Naive thymus-derived CD8-positive, alpha-beta T cell (primary cell): ENCODE results near the gene ALDH3B1. TPM values are rescaled to one million over a fixed set of nuclear protein-coding genes. Genes with fewer than 3 reads are reported as not detected.
"Not testable (repeated sequence)": the region's sequence is repeated elsewhere in the genome, so short reads cannot be mapped to it uniquely, and the experiment has no call there.

ENCODE experiments used
- ATAC-seq, 2 donors: fragments of 150-1000 bp; cut with Tn5 transposase in 1 of 2; sonication (Bioruptor Pico), chemical (Tn5 transposase) in 1 of 2; 1 replicate in 1 of 2; 2 replicates in 1 of 2; pipeline ENCODE4 v1.10.0; 2021; ENCODE audit warnings: mild to moderate bottlenecking in 2 of 2, moderate library complexity in 2 of 2
- POLR2A ChIA-PET: fragments of 350-600 bp; sonication (Branson Sonifier 250); formaldehyde crosslinking; loops from one replicate; lab custom pipeline; 2021; ENCODE audit warnings: antibody characterized with exemption; lab: Charles Lee
- DNase-seq, 10 donors: peaks; one replicate each; pipeline versions ENCODE4 v3.0.0 to v3.0.0-alpha.2; 2020 to 2022
- H3K27ac Mint-ChIP-seq, 10 donors: one replicate each; pipeline ENCODE4 v1.8.0; 2020 to 2022; ENCODE audit warnings: mild to moderate bottlenecking in 10 of 10, mixed read lengths in 10 of 10, moderate library complexity in 4 of 10, inconsistent platforms in 1 of 10
- H3K27me3 Mint-ChIP-seq, 5 donors: one replicate each; pipeline ENCODE4 v1.8.0; 2021 to 2022; ENCODE audit warnings: mixed read lengths in 5 of 5
- H3K36me3 Mint-ChIP-seq, 3 donors: one replicate each; pipeline ENCODE4 v1.8.0; 2020 to 2022; ENCODE audit warnings: mixed read lengths in 3 of 3, mild to moderate bottlenecking in 2 of 3, inconsistent platforms in 1 of 3
- H3K4me1 Mint-ChIP-seq, 4 donors: one replicate each; pipeline ENCODE4 v1.8.0; 2021 to 2022; ENCODE audit warnings: mixed read lengths in 4 of 4
- H3K4me3 Mint-ChIP-seq, 10 donors: one replicate each; pipeline ENCODE4 v1.8.0; 2020 to 2022; ENCODE audit warnings: mild to moderate bottlenecking in 10 of 10, mixed read lengths in 10 of 10, moderate library complexity in 6 of 10, inconsistent platforms in 1 of 10
- H3K9me3 Mint-ChIP-seq, 9 donors: one replicate each; pipeline ENCODE4 v1.8.0; 2020 to 2022; ENCODE audit warnings: mixed read lengths in 9 of 9, mild to moderate bottlenecking in 3 of 9, inconsistent platforms in 1 of 9, moderate library complexity in 1 of 9
- polyA plus RNA-seq, 3 donors: library from polyadenylated mRNA; unstranded; fragments of 300-500 nt; fragmentation: Illumina TruSeq; gene quantifications; one replicate each; pipeline ENCODE4 v1.2.3, GENCODE V29; 2021
- total RNA-seq, 8 experiments: library from RNA in 2 of 8; stranded (reverse) in 2 of 8; gene quantifications; one replicate each; pipeline ENCODE4 v1.2.3 and lab custom pipeline; 2021 to 2026

ALDH3B1 gene
- total and polyA plus RNA-seq, 5 experiments from 2014 or later, result 0.09 to 0.39 TPM; not detected in 3

DNA sequence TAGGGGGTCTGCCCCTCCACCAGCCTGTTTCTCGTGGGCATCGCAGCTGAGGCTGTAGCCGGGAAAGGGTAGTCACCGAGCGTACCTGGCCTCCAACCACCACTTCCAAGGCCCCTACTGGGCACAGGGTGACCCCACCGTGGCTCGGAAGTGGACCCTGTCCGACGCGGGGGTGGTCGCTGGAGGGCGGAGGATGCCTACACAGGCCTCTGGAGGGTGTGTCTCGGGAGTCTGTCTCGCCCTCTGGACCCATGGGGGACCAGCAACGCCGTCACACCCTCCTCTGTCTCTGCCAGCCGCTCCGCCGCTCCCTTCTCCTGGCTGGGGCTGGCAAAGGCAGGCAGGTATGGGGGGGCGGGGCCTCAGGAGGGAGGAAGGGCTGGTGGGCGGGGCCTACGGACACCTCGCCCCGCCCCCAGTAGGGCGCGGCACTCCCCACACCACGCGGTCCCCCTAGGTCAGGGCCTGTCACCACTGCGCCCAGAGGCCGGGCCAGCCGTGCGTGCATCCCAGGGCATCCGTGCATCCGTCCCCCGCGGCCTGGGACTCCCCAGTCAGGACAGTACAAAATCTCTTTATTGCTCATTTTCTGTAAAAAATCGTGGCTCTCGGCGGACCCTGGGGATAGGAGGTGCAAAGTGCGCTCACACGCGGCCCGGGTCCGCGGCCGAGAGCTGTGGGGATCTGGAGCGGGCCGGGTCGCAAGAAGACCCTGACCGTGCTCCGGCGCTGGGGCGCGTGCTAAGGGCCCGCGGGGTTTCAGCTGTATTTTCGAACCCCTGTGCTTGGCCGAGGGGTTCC is 19.4 kb upstream of the ALDH3B1 start:
- POLR2A ChIA-PET, DNase-seq, H3K4me1 Mint-ChIP-seq, H3K36me3 Mint-ChIP-seq, ATAC-seq, H3K27me3 Mint-ChIP-seq, H3K4me3 Mint-ChIP-seq, H3K9me3 Mint-ChIP-seq, H3K27ac Mint-ChIP-seq: not testable (repeated sequence)

DNA sequence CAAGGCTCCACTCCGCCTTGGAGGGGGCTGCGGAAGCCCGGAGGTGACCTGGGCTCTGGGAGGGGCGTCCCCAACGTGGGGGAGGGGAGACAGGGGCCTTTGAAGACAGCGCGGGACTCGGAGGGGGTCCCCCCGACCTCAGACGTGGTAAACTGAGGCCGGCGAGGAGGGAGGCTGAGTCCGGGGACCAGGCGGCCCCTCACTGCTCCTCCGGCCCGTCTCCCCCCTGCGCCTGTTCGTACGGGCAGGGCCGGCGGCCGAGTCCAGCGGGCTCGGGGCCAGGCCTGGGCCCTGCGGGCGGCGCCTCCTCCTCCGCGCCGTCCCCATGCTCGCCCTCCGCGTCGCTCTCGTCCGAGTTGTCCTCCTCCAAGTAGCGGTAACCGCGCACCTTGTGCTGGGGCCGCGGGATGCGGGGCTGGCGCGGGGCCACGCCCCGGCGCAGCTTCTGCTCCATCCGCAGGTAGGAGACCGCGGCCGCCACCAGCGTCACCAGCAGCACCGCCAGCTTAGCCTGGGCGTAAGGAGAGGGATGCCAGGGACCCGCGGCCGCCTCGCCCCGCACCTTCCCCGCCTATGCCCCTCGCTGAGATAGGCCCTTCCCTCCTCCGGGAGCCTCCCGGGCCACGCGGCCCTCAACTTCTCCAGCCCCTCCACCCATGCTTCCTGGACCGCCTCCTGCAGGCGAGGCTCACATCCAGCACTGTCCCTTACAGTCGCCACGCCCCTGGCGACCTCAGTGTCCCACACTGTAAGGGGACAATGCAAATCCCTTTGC is 18.6 kb upstream of the ALDH3B1 start:
- not testable (repeated sequence) for ATAC-seq, H3K9me3 Mint-ChIP-seq

DNA sequence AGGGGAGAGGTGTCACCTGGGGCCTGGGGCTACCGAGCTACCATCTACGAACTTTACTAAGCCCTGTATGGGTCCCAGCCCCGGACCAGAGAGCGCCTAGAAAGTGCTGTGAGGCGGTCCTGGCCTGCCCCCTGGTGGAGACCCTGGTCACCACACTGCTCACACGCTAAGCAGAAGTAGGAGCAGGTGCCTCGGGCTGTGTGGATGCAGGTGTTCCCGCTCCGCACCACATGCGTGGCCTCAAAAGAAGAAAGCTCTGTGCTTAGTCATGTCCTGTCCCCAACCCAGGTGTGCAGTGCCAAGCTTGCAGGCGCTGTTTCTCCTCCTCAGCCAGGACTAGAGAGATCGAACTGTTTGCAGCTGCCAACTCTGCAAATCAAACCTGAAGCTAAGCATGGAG is 16.3 kb upstream of the ALDH3B1 start:
- ATAC-seq (peak; percentile 30 to 37), DNase-seq (peak in 7 of 10 donors; percentile 15 to 49 (median 43))
- H3K9me3 Mint-ChIP-seq, H3K36me3 Mint-ChIP-seq, POLR2A ChIA-PET, H3K27me3 Mint-ChIP-seq: not testable (repeated sequence)
- peaks cover 20 to 32% (median 29%) of the 10 kb centered on the region in 4 donors for H3K4me1 Mint-ChIP-seq
- H3K4me3 Mint-ChIP-seq, result peak overlapping the region in 2 of 10 donors; percentile 30 to 41
- peak overlapping the region in 2 of 10 donors; percentile 44 to 62 for H3K27ac Mint-ChIP-seq

More for the DNA sequence above, 18.6 kb upstream of the ALDH3B1 start:
- H3K27ac Mint-ChIP-seq, DNase-seq, H3K27me3 Mint-ChIP-seq, H3K4me1 Mint-ChIP-seq, H3K36me3 Mint-ChIP-seq, POLR2A ChIA-PET: not testable (repeated sequence)
- peak overlapping the region in 3 of 10 donors; percentile 21 to 67 (median 57) for H3K4me3 Mint-ChIP-seq

DNA sequence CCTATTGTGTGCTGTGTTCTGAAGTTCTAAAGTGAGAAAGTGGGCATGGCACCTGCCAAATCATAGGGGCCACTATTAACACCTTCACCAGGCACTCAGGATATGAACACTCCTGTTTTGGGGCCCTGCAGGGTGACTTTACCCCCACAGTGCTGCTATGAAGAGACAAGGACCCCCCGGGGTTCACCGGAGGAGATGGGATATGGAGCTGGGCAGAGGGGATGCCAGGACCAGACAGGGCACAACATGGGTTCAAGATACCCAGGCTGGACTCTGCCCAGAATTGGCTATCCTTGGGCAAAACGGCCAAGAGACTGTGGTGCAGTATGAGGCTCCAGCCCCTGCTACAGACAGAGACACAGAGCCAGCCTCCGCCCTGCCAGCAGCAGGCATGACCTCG is 15.7 kb upstream of the ALDH3B1 start:
- POLR2A ChIA-PET, H3K36me3 Mint-ChIP-seq, H3K27ac Mint-ChIP-seq, H3K9me3 Mint-ChIP-seq, DNase-seq, H3K27me3 Mint-ChIP-seq, ATAC-seq, H3K4me3 Mint-ChIP-seq: not testable (repeated sequence)
- H3K4me1 Mint-ChIP-seq, result peaks cover 20 to 34% (median 30%) of the 10 kb centered on the region in 4 donors

DNA sequence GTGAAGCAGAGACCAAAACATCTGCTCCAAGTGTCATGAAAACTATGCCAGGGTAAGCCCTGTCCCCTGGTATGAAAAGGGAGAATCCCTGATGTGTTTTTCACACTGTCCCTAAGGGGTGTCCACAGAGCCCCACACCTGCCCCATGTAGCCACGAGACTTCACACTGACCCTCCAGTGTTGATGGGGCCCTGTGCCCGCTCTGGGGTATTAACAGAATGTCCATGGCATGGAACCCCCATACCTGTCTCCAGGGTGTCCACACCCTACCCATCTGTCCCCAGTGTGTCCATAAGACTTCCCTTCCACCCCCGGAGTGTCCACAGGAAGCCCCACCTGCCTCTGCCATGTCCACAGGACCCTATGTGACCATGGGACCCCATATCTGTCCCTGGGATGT is 15.0 kb upstream of the ALDH3B1 start:
- POLR2A ChIA-PET, ATAC-seq, H3K27ac Mint-ChIP-seq, H3K4me3 Mint-ChIP-seq, H3K27me3 Mint-ChIP-seq, H3K9me3 Mint-ChIP-seq, DNase-seq, H3K36me3 Mint-ChIP-seq: not testable (repeated sequence)
- H3K4me1 Mint-ChIP-seq, result peaks cover 20 to 34% (median 31%) of the 10 kb centered on the region in 4 donors

DNA sequence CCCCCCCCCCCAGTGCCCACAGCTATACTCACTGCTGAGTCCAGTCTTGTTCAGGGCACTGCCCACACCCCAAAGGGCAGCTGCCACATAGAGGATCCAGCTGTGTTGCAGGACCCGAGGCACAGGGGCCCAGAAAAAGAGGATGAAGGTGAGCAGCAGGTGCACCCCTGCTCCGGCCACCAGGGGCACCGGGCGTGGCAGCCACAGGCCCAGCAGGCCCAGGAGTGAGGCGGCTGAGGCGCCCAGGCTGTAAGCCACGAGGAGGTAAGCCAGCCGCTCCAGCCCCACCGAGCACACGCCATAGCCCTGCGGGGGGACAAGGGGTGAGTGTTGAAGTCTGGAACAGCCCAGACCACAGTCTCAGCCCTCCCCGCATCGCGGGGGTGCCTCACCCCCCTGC is 14.5 kb upstream of the ALDH3B1 start:
- H3K9me3 Mint-ChIP-seq, H3K4me3 Mint-ChIP-seq, H3K36me3 Mint-ChIP-seq, POLR2A ChIA-PET, H3K27me3 Mint-ChIP-seq, H3K27ac Mint-ChIP-seq, DNase-seq, ATAC-seq: not testable (repeated sequence)
- peaks cover 20 to 34% (median 31%) of the 10 kb centered on the region in 4 donors for H3K4me1 Mint-ChIP-seq

DNA sequence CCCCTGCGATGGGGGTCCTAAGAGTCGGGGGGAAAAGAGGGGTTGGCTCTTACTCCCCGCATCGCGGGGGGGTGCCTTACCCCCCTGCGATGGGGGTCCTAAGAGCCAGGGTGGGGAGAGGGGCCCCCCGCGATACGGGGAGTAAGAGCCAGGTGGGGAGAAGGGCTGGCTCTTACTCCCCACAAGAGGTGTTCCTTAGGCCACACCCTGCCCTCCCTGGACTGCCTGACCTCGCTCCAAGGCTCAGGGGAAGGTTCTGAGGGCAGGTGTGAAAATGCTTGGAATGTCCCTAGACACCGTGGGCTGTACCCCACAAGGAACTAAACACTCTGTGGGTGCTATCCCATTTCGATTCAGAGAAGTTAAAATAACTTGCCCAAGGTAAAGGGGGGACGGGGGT is 14.1 kb upstream of the ALDH3B1 start:
- DNase-seq (no peak), ATAC-seq (no peak)
- peaks cover 0 to 2% (median 0%) of the 10 kb centered on the region in 5 donors for H3K27me3 Mint-ChIP-seq
- peaks cover 0 to 2% (median 0%) of the 10 kb centered on the region in 3 donors for H3K36me3 Mint-ChIP-seq
- peaks cover 20 to 34% (median 31%) of the 10 kb centered on the region in 4 donors for H3K4me1 Mint-ChIP-seq
- H3K9me3 Mint-ChIP-seq, result no peaks in the 10 kb centered on the region
- POLR2A ChIA-PET, result no interaction called here
- no peak overlapping the region for H3K4me3 Mint-ChIP-seq
- peak overlapping the region in 1 of 10 donors; percentile 29 for H3K27ac Mint-ChIP-seq

DNA sequence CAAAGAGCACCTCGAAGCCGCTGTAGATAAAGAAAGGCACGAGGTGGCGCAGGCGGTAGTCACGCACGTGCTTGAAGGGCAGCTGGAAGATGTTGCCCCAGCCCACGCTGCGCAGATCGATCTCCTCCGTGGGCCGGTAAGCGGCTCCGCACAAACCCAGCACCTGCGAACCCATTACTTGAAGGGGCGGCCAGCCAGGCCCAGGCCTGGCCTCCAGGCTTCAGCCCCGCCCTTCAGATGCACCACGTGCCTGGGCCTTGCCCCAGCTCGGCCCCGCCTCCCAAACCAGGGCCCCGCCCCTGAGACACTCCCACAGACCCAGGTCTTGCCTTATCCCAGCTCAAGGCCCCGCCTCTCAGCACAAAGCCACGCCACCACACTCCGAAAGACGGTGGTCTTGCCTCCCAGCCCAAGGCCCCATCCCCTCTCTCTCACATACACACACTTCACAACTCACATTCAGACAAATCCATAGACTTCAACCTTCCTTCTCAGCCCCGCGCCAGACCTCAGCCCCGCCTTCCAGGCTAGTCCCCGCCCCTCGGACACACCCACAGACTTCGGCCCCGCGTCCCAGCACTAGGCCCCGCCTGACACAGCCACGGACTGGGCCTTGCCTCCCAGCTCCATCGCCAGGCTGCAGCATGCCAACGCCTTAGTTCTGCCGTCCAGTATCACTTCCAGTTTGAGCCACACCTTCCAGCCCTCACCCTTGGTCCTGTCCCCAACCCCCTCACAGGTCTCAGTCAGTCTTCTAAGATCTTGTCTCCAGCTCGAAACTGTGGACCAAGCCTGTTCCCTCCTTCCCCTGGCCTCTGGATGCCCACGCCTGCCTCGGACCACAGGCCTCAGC is 13.3 kb upstream of the ALDH3B1 start:
- POLR2A ChIA-PET, result no interaction called here
- peak overlapping the region in 3 of 10 donors; percentile 22 to 75 (median 69) for H3K27ac Mint-ChIP-seq
- H3K4me1 Mint-ChIP-seq, result peaks cover 20 to 39% (median 30%) of the 10 kb centered on the region in 4 donors
- no peaks in the 10 kb centered on the region for H3K9me3 Mint-ChIP-seq
- H3K4me3 Mint-ChIP-seq, result peak overlapping the region in 1 of 10 donors; percentile 63
- DNase-seq (peak in 1 of 10 donors; percentile 31), ATAC-seq (peak in 1 of 2 donors; percentile 44)
- H3K36me3 Mint-ChIP-seq, result peaks cover 0 to 2% (median 0%) of the 10 kb centered on the region in 3 donors
- H3K27me3 Mint-ChIP-seq, result peaks cover 0 to under 1% (median 0%) of the 10 kb centered on the region in 5 donors

DNA sequence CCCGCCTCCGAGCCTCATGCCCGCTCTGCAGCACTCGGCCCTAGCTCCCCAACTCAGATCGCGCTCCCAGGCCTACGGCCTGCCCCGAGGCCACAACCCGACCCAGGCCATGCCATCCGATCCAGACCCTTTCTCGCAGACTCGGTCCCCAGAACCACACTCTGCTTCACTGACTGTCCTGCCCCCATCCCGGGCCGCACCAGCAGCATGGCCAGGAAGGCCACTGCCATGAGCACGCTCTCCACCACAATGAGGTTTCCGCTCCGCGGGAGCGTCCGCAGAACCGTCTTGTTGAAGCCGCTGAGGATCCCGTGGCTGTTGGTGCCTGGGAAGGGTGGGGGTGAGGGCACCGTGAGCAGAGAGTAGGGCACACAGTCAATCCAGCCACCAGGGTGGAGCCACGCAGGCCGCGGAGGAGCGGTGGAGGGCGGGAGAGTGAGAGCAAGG is 12.6 kb upstream of the ALDH3B1 start:
- Mint-ChIP-seq H3K4me1 (peaks cover 22 to 44% (median 35%) of the 10 kb centered on the region in 4 donors), H3K27ac (peak overlapping the region in 4 of 10 donors; percentile 22 to 71 (median 64)), H3K9me3 (no peaks in the 10 kb centered on the region), H3K27me3 (no peaks in the 10 kb centered on the region), H3K36me3 (peaks cover 0 to 3% (median 0%) of the 10 kb centered on the region in 3 donors), H3K4me3 (peak overlapping the region in 1 of 10 donors; percentile 17)
- ATAC-seq, result no peak
- DNase-seq, result no peak
- POLR2A ChIA-PET, result no interaction called here

DNA sequence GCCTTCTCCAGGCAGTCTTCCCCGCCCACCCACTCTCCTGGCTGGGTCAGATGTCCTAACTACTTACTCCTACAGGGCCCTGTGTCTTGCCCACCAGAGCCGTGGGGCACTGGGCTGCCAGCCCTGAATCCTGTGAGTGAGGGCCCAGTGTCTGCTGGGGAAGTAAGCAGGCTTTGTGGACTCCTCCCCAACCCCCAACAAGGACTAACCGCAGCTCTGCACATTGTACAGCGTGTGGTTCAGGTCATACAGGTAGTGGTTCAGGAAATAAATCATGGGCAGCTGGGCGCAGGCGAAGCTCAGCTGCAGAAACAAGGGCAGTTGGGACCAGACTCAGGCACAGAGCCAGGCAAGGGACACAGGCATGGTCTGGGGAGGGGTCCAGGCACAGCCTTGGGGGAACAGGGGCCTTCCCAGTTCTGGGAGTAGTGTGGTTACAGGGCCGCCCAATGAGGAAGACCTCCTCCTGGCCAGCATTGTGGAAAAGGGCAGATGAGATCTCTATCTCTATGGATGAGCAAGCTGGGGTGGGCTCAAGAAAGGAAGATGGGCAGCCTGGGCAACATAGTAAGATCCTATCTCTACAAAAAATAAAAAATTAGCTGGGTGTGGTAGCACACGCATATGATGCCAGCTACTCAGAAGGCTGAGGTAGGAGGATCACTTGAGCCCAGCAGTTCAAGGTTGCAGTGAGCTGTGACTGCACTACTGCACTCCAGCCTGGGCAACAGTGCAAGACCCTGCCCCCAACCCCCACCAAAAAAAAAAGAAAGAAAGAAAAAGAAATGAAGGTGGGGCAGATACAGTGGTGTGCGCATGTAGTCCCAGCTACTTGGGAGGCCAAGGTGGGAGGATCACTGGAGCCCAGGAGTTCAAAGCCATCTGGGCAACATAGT is 11.7 kb upstream of the ALDH3B1 start:
- Mint-ChIP-seq H3K9me3 (no peaks in the 10 kb centered on the region), H3K27ac (peak overlapping the region in 8 of 10 donors; percentile 14 to 85 (median 62)), H3K36me3 (peaks cover 0 to 3% (median 0%) of the 10 kb centered on the region in 3 donors), H3K4me3 (peak overlapping the region in 5 of 10 donors; percentile 24 to 79 (median 63)), H3K4me1 (peaks cover 25 to 50% (median 41%) of the 10 kb centered on the region in 4 donors), H3K27me3 (no peaks in the 10 kb centered on the region)
- ATAC-seq (peak; percentile 30 to 49), DNase-seq (peak in 1 of 10 donors; percentile 18)
- POLR2A ChIA-PET, result no interaction called here

DNA sequence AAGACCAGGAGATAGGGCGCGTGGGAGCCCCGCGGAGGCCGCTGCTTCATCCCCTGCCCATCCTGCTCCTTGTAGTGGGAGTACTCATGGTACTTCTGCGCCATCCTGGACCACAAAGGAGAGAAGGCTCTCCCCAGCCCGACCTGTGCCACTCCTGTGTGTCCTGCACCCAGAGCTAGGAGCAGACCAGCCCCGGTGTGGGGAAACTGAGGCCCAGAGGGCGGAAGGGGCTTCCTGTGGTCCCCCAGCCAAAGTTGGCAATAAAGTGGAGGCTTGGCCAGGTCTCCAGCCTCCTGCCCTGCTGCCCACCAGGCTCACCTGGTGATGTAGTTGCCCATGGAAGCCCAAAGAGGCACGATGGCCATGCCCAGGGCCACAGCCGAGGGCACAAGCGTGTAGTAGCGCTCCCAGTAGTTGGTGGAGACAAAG is 10.9 kb upstream of the ALDH3B1 start:
- POLR2A ChIA-PET, result no interaction called here
- H3K4me3 Mint-ChIP-seq, result no peak overlapping the region
- ATAC-seq, result no peak
- no peaks in the 10 kb centered on the region for H3K27me3 Mint-ChIP-seq
- H3K36me3 Mint-ChIP-seq, result peaks cover 0 to 3% (median 0%) of the 10 kb centered on the region in 3 donors
- DNase-seq, result no peak
- H3K27ac Mint-ChIP-seq, result no peak overlapping the region
- no peaks in the 10 kb centered on the region for H3K9me3 Mint-ChIP-seq
- H3K4me1 Mint-ChIP-seq, result peaks cover 22 to 44% (median 38%) of the 10 kb centered on the region in 4 donors
